HepG2 (cell line): ENCODE data around the gene LRPPRC. TPM values are rescaled to one million over a fixed set of nuclear protein-coding genes. Genes with fewer than 3 reads are reported as not detected.

ENCODE experiments used
- CAMTA2 ChIP-seq: sonication (generic); formaldehyde crosslinking; IDR thresholded peaks from 2 replicates; pipeline ENCODE4 v1.4.0; 2020; ENCODE audit warnings: mild to moderate bottlenecking, missing genetic modification reagents, borderline replicate concordance
- E2F2 ChIP-seq: sonication (generic); formaldehyde crosslinking; IDR thresholded peaks from 2 replicates; pipeline ENCODE4 v1.4.0; 2020; ENCODE audit warnings: missing genetic modification reagents, borderline replicate concordance
- ERF ChIP-seq: IDR thresholded peaks from 2 replicates; pipeline ENCODE4 v1.6.1; 2018; ENCODE audit warnings: missing biosample characterization, missing genetic modification reagents
- GTF2F1 ChIP-seq: fragments of 150-350 bp; IDR thresholded peaks from 2 replicates; pipeline ENCODE4 v1.6.1; 2014; ENCODE audit warnings: low read length
- HBP1 ChIP-seq: IDR thresholded peaks from 2 replicates; pipeline ENCODE4 v1.6.1; 2016; ENCODE audit warnings: low read depth, control low read depth
- MIER2 ChIP-seq: IDR thresholded peaks from 2 replicates; pipeline ENCODE4 v1.6.1; 2016; ENCODE audit warnings: missing biosample characterization, missing genetic modification reagents
- MTF1 ChIP-seq: sonication (generic); formaldehyde crosslinking; IDR thresholded peaks from 2 replicates; pipeline ENCODE4 v1.5.0; 2020; ENCODE audit warnings: missing genetic modification reagents
- MZF1 ChIP-seq: sonication (generic); formaldehyde crosslinking; IDR thresholded peaks from 2 replicates; pipeline ENCODE4 v1.8.1; 2023; ENCODE audit warnings: mild to moderate bottlenecking, missing genetic modification reagents, borderline replicate concordance
- NPAS2 ChIP-seq: sonication (generic); formaldehyde crosslinking; IDR thresholded peaks from 2 replicates; pipeline ENCODE4 v1.8.0; 2022; ENCODE audit warnings: mild to moderate bottlenecking, missing genetic modification reagents, borderline replicate concordance
- POLR2AphosphoS2 ChIP-seq: IDR thresholded peaks from 2 replicates; pipeline ENCODE4 v1.6.1; 2011; ENCODE audit warnings: low read depth, low read length, improper control_type of control experiment
- SATB2 ChIP-seq: sonication (generic); formaldehyde crosslinking; IDR thresholded peaks from 2 replicates; pipeline ENCODE4 v1.5.0; 2020; ENCODE audit warnings: missing genetic modification reagents
- SIN3B ChIP-seq: fragments of 150-350 bp; IDR thresholded peaks from 2 replicates; pipeline ENCODE4 v1.6.1; 2014; ENCODE audit warnings: low read length
- SRSF1 ChIP-seq: fragments of 200-400 bp; formaldehyde crosslinking; optimal IDR thresholded peaks from 2 replicates; pipeline ENCODE3; 2017; ENCODE audit warnings: mild to moderate bottlenecking, low read depth, low read length, moderate library complexity
- TMF1 ChIP-seq: sonication (generic); formaldehyde crosslinking; IDR thresholded peaks from 2 replicates; pipeline ENCODE4 v1.8.1; 2022; ENCODE audit warnings: low read depth, missing genetic modification reagents
- ZBTB46 ChIP-seq: sonication (generic); formaldehyde crosslinking; IDR thresholded peaks from 2 replicates; pipeline ENCODE4 v1.4.0; 2020; ENCODE audit warnings: mild to moderate bottlenecking, missing genetic modification reagents, borderline replicate concordance
- ZNF263 ChIP-seq: sonication (generic); formaldehyde crosslinking; IDR thresholded peaks from 2 replicates; pipeline ENCODE4 v1.4.0; 2020; ENCODE audit warnings: missing genetic modification reagents
- ZNF383 ChIP-seq: sonication (generic); formaldehyde crosslinking; IDR thresholded peaks from 2 replicates; pipeline ENCODE4 v1.4.0; 2020; ENCODE audit warnings: missing genetic modification reagents, mild to moderate bottlenecking, borderline replicate concordance
- ZNF768 ChIP-seq: sonication (generic); formaldehyde crosslinking; IDR thresholded peaks from 2 replicates; pipeline ENCODE4 v1.4.0; 2020; ENCODE audit warnings: missing genetic modification reagents
- ZNF773 ChIP-seq: sonication (generic); formaldehyde crosslinking; IDR thresholded peaks from 2 replicates; pipeline ENCODE4 v1.4.0; 2020; ENCODE audit warnings: missing genetic modification reagents, borderline replicate concordance
- ZNF841 ChIP-seq: sonication (generic); formaldehyde crosslinking; IDR thresholded peaks from 2 replicates; pipeline ENCODE4 v1.8.1; 2023; ENCODE audit warnings: missing genetic modification reagents, borderline replicate concordance
- polyA plus RNA-seq, 8 experiments: library from polyadenylated mRNA; depleted of rRNA in 3 of 8; stranded (reverse) in 7 of 8; unstranded in 1 of 8; fragments of >200 nt; fragmentation: Illumina TruSeq in 4 of 8; extraction: Trizol in 4 of 8; gene quantifications; 2 replicates each; pipeline versions ENCODE4 v1.2.1 to v1.2.3, GENCODE V29; 2011 to 2016; ENCODE audit warnings: low read depth in 4 of 8, missing spikeins in 1 of 8, mixed read lengths in 1 of 8; ENCODE audit not compliant: insufficient read depth in 1 of 8
- total RNA-seq, 5 experiments: library from RNA; depleted of rRNA; stranded (reverse); fragments of >200 nt; fragmentation: Illumina TruSeq; extraction: Trizol; gene quantifications; 2 replicates each; pipeline ENCODE4 v1.2.3, GENCODE V29; 2016; ENCODE audit warnings: low read depth in 1 of 5
- TF ChIP-seq, protein P1 (sequence below): sonication (generic); formaldehyde crosslinking; IDR thresholded peaks from 2 replicates; pipeline ENCODE4 v1.8.1; 2023; ENCODE audit warnings: missing genetic modification reagents, inconsistent platforms, borderline replicate concordance
- TF ChIP-seq, protein P2 (sequence below): sonication (generic); formaldehyde crosslinking; conservative IDR thresholded peaks from 2 replicates; pipeline ENCODE4 v1.4.0; 2020; ENCODE audit warnings: missing genetic modification reagents
- TF ChIP-seq, protein P3 (sequence below): fragments of 450-650 bp; IDR thresholded peaks from 2 replicates; pipeline ENCODE4 v1.6.1; 2016

Gene LRPPRC
- total and polyA plus RNA-seq, 2 of the 13 experiments (the other 11 are each of a cell fraction or from before 2014, with no cell fraction given): 117 to 167 TPM

DNA sequence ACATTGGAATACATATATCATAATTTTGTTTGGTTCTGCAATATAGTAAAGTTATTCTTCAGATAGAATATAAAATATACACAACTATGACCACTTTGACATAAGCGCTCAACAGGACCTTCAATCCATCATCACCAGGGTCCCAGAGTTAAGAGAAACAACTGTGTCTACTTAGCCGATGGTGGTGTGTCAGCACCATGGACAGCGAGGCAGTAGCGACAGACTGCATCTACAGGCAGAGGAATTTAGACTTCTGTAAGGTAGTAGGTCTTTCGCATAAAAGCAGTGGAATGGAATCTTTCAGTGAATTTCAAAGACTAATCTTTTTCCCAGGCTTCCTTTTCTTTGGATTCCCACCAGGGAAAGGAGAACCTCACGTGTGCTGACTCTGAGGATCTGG lies 20.5 kb upstream of the LRPPRC start (continued):
- no peak for TF ChIP-seq NPAS2
- peak; percentile 70; the same call in 1 of the 2 replicates for TF ChIP-seq ZNF841 (CRISPR knock-in tag)
- no peak for TF ChIP-seq SRSF1
- TF ChIP-seq SATB2 (CRISPR knock-in tag): peak; percentile 97
- TF ChIP-seq, protein P1, sequence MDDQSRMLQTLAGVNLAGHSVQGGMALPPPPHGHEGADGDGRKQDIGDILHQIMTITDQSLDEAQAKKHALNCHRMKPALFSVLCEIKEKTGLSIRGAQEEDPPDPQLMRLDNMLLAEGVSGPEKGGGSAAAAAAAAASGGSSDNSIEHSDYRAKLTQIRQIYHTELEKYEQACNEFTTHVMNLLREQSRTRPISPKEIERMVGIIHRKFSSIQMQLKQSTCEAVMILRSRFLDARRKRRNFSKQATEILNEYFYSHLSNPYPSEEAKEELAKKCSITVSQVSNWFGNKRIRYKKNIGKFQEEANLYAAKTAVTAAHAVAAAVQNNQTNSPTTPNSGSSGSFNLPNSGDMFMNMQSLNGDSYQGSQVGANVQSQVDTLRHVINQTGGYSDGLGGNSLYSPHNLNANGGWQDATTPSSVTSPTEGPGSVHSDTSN (CRISPR knock-in tag): peak; percentile 90
- peak; percentile 95 for TF ChIP-seq HBP1
- TF ChIP-seq, protein P2, sequence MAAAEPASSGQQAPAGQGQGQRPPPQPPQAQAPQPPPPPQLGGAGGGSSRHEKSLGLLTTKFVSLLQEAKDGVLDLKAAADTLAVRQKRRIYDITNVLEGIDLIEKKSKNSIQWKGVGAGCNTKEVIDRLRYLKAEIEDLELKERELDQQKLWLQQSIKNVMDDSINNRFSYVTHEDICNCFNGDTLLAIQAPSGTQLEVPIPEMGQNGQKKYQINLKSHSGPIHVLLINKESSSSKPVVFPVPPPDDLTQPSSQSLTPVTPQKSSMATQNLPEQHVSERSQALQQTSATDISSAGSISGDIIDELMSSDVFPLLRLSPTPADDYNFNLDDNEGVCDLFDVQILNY (CRISPR knock-in tag): 0 out of 2 replicates have a peak, but pooled peaks have one; percentile 63
- TF ChIP-seq POLR2AphosphoS2: no peak
- peak; percentile 100 for TF ChIP-seq MIER2 (CRISPR knock-in tag)
- no peak for TF ChIP-seq ZNF383 (CRISPR knock-in tag)
- TF ChIP-seq MZF1 (CRISPR knock-in tag): no peak
- TF ChIP-seq ZNF768 (CRISPR knock-in tag): no peak
- TF ChIP-seq, protein P3, sequence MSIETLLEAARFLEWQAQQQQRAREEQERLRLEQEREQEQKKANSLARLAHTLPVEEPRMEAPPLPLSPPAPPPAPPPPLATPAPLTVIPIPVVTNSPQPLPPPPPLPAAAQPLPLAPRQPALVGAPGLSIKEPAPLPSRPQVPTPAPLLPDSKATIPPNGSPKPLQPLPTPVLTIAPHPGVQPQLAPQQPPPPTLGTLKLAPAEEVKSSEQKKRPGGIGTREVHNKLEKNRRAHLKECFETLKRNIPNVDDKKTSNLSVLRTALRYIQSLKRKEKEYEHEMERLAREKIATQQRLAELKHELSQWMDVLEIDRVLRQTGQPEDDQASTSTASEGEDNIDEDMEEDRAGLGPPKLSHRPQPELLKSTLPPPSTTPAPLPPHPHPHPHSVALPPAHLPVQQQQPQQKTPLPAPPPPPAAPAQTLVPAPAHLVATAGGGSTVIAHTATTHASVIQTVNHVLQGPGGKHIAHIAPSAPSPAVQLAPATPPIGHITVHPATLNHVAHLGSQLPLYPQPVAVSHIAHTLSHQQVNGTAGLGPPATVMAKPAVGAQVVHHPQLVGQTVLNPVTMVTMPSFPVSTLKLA: no peak
- TF ChIP-seq MTF1: 0 out of 2 replicates have a peak, but pooled peaks have one; percentile 65
- peak; percentile 79; the same call in 1 of the 2 replicates for TF ChIP-seq TMF1
- TF ChIP-seq ZNF773 (CRISPR knock-in tag): peak; percentile 94
- no peak; the same call in 1 of the 2 replicates for TF ChIP-seq E2F2 (CRISPR knock-in tag)
- TF ChIP-seq ZBTB46 (CRISPR knock-in tag): no peak
- TF ChIP-seq CAMTA2: no peak
- no peak for TF ChIP-seq SIN3B
- TF ChIP-seq GTF2F1: no peak
- peak; percentile 99 for TF ChIP-seq ERF (CRISPR knock-in tag)
- peak; percentile 67; the same call in 1 of the 2 replicates for TF ChIP-seq ZNF263
